GM21723 (cell line): ENCODE measurements around the gene SUN3.
"Not testable (repeated sequence)": the region's sequence is repeated elsewhere in the genome, so short reads cannot be mapped to it uniquely, and the experiment has no call there.

Source experiments
- ATAC-seq: cut with Tn5 transposase; IDR thresholded peaks from one replicate; pipeline ENCODE4 v1.9.1; 2021; ENCODE audit warnings: mild to moderate bottlenecking, moderate library complexity; ENCODE audit not compliant: unreplicated experiment

The SUN3 gene

GRCh38 chr7:48033922-48034321 is 5.0 kb upstream of the SUN3 start:
- ATAC-seq: no peak

- no peak for ATAC-seq
These were observed 2.2 kb upstream of the SUN3 start for GRCh38 chr7:48031111-48031510.

- no peak for ATAC-seq
These were observed 3.3 kb downstream of the SUN3 start for GRCh38 chr7:48025624-48026023.

- no peak for ATAC-seq
These were observed 11.2 kb downstream of the SUN3 start for GRCh38 chr7:48017674-48018073.

- ATAC-seq: no peak
These were observed 12.3 kb downstream of the SUN3 start for GRCh38 chr7:48016641-48017040.

- no peak for ATAC-seq
These were observed 17.0 kb downstream of the SUN3 start for GRCh38 chr7:48011951-48012350.

GRCh38 chr7:48011323-48011722 is 17.6 kb downstream of the SUN3 start:
- no peak for ATAC-seq

GRCh38 chr7:48009954-48010353 is 19.0 kb downstream of the SUN3 start:
- ATAC-seq: no peak

- no peak for ATAC-seq
These were observed 19.6 kb downstream of the SUN3 start for GRCh38 chr7:48009257-48009656.

GRCh38 chr7:48006866-48007265 is 22.0 kb downstream of the SUN3 start:
- ATAC-seq: no peak

- peak; percentile 76 for ATAC-seq
These were observed 24.3 kb downstream of the SUN3 start for GRCh38 chr7:48004638-48005037.

GRCh38 chr7:48004032-48004431 is 24.9 kb downstream of the SUN3 start:
- no peak for ATAC-seq

- not testable (repeated sequence) for ATAC-seq
These were observed 28.7 kb downstream of the SUN3 start for GRCh38 chr7:48000164-48000563.

- no peak for ATAC-seq
These were observed 29.5 kb downstream of the SUN3 start for GRCh38 chr7:47999413-47999812.

- ATAC-seq: no peak
These were observed 36.5 kb downstream of the SUN3 start for GRCh38 chr7:47992446-47992845.

GRCh38 chr7:47991741-47992311 is 37.1 kb downstream of the SUN3 start:
- peak; percentile 100 for ATAC-seq

GRCh38 chr7:47991270-47991669 is 37.6 kb downstream of the SUN3 start:
- no peak for ATAC-seq

GRCh38 chr7:47990592-47990991 is 38.3 kb downstream of the SUN3 start:
- no peak for ATAC-seq

- ATAC-seq: not testable (repeated sequence)
These were observed 39.1 kb downstream of the SUN3 start for GRCh38 chr7:47989607-47990400.

GRCh38 chr7:47988496-47989386 is 40.2 kb downstream of the SUN3 start:
- no peak for ATAC-seq

GRCh38 chr7:47982610-47983009 is 46.3 kb downstream of the SUN3 start:
- ATAC-seq: no peak

GRCh38 chr7:47980648-47981047 is 48.3 kb downstream of the SUN3 start:
- not testable (repeated sequence) for ATAC-seq
